HG03175 (cell line): ENCODE results near the gene LRRN2.
"Not testable (repeated sequence)": the region's sequence is repeated elsewhere in the genome, so short reads cannot be mapped to it uniquely, and the experiment has no call there.

Experiments
- ATAC-seq: cut with Tn5 transposase; IDR thresholded peaks from one replicate; pipeline ENCODE4 v1.9.1; 2021; ENCODE audit warnings: mild to moderate bottlenecking, moderate library complexity; ENCODE audit not compliant: unreplicated experiment

Gene LRRN2

GRCh38 chr1:204692841-204693356 is 7.4 kb upstream of the LRRN2 start:
- ATAC-seq = no peak

- no peak for ATAC-seq
Observed at GRCh38 chr1:204692325-204692840, 6.8 kb upstream of the LRRN2 start.

GRCh38 chr1:204691328-204691730 is 5.8 kb upstream of the LRRN2 start:
- not testable (repeated sequence) for ATAC-seq

GRCh38 chr1:204688776-204689175 is 3.2 kb upstream of the LRRN2 start:
- ATAC-seq = no peak

- no peak for ATAC-seq
Observed at GRCh38 chr1:204688007-204688406, 2.5 kb upstream of the LRRN2 start.

- ATAC-seq = no peak
Observed at GRCh38 chr1:204684571-204685235, 835 bp downstream of the LRRN2 start.

GRCh38 chr1:204684206-204684570 is 1.4 kb downstream of the LRRN2 start:
- ATAC-seq = no peak

GRCh38 chr1:204683284-204684205 is 2.0 kb downstream of the LRRN2 start:
- ATAC-seq = no peak

- no peak for ATAC-seq
Observed at GRCh38 chr1:204680461-204680860, 5.1 kb downstream of the LRRN2 start.

- ATAC-seq = no peak
Observed at GRCh38 chr1:204680051-204680450, 5.5 kb downstream of the LRRN2 start.

- ATAC-seq = no peak
Observed at GRCh38 chr1:204678721-204679475, 6.6 kb downstream of the LRRN2 start.

- no peak for ATAC-seq
Observed at GRCh38 chr1:204677864-204678263, 7.7 kb downstream of the LRRN2 start.

- ATAC-seq = no peak
Observed at GRCh38 chr1:204676043-204676442, 9.5 kb downstream of the LRRN2 start.

- ATAC-seq = no peak
Observed at GRCh38 chr1:204673909-204674649, 11.5 kb downstream of the LRRN2 start.

- ATAC-seq = no peak
Observed at GRCh38 chr1:204673209-204673608, 12.3 kb downstream of the LRRN2 start.

- no peak for ATAC-seq
Observed at GRCh38 chr1:204672482-204673121, 12.9 kb downstream of the LRRN2 start.

- no peak for ATAC-seq
Observed at GRCh38 chr1:204672069-204672468, 13.5 kb downstream of the LRRN2 start.

GRCh38 chr1:204670152-204670927 is 15.2 kb downstream of the LRRN2 start:
- no peak for ATAC-seq

GRCh38 chr1:204669579-204669978 is 16.0 kb downstream of the LRRN2 start:
- no peak for ATAC-seq
